ENCODE data around the gene CDK5RAP2.

GRCh38 chr9:120524038-120524437, 55.9 kb downstream of the CDK5RAP2 start:
- TF ChIP-seq CTCF (conservative IDR thresholded peaks at IDR 0.05 in 1 of 2, IDR thresholded peaks at IDR 0.05 in 1 of 2; ENCODE audit: low read depth in 1 of 2, low read length in 2 of 2) (no peak), EZH2 (IDR thresholded peaks at IDR 0.05; ENCODE audit: low read length, missing control alignments) (no peak)

Data from fibroblast of lung (primary cell).